Posterior cingulate gyrus (tissue), 11 donors: ENCODE measurements around the gene PLEKHA5.
"Not testable (repeated sequence)": the region's sequence is repeated elsewhere in the genome, so short reads cannot be mapped to it uniquely, and the experiment has no call there.

Experiments
- DNase-seq, 10 donors: peaks; one replicate each; pipeline versions ENCODE4 v3.0.0 to v3.0.0-alpha.2; 2020 to 2021; ENCODE audit warnings: mixed read lengths in 3 of 10
- intact Hi-C: fragments of 100-400 bp; cut with DNase I; formaldehyde crosslinking; loops from one replicate; pipeline ENCODE4 v1.15.1; 2023

Gene PLEKHA5

DNA sequence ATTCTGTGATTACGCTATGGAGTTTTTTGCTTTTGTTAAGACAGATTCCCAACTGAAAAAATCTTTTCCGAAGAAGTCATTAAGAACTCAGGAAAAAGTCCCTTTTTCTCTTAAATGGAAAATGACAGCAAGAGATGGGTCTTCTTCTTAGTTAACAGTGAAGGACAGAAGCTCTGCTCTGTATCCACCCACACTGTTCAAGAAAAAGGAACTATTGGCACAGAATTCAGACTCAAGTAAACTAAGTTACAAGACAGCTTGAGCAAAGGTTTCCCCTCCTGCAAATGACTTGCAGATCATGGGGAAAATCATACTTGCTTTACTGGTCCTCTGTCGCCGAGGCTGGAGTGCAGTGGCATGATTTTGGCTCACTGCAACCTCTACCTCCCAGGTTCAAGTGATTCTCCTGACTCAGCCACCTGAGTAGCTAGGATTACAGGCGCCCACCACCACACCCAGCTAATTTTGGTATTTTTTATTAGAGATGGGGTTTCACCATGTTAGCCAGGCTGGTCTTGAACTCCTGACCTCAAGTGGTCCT lies 172.6 kb downstream of the PLEKHA5 start:
- intact Hi-C loops, result no loop called here
- DNase-seq, result no peak

DNA sequence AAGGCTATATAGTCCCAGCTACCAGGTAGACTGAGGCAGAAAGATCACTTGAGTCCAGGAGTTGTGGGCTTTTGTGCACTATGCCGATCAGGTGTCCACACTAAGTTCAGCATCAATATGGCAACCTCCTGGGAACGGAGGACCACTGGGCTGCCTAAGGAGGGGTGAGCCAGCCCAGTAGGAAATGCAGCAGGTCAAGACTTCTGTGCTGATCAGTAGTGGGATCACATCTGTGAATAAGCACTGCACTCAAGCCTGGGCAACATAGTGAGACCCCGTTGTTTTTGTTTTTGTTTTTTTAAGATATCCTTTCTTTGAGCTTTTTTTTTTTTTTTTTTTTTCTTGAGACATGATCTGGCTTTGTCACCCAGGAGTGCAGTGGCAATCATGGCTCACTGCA lies 174.0 kb downstream of the PLEKHA5 start:
- intact Hi-C loops, result no loop called here
- no peak for DNase-seq

DNA sequence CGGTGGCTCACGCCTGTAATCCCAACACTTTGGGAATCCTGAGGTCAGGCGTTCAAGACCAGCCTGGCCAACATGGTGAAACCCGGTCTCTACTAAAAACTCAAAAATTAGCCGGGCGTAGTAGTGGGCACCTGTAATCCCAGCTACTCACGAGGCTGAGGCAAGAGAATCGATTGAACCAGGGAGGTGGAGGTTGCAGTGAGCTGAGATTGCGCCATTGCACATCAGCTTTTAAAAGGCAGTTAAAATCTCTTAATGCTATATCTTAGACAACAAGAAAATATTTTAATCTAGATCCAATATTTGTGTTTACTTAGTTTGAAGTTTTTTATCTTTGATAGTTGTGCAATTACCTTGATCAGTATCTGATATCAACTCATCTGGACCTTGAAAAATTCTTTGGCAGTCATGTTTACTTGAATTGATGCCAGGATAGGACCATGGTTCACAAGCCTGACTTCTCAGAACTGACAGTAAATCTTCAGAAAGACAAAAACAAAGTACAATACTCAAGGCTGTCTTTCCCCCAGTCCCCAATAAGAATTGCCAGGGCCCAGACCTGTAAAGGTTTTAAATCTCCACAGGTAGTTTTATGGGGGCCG lies 174.7 kb downstream of the PLEKHA5 start:
- intact Hi-C loops, result no loop called here
- no peak for DNase-seq

DNA sequence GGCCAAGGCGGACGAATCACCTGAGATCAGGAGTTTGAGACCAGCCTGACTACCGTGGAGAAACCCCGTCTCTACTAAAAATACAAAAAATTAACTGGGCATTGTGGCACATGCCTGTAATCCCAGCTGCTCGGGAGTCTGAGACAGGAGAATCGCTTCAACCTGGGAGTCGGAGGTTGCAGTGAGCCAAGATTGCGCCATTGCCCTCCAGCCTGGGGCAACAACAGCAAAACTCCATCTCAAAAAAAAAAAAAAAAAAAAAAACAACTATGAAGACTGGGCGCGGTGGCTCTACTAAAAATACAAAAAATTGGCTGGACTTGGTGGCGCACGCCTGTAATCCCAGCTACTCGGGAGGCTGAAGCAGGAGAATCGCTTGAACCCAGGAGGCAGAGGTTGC lies 176.1 kb downstream of the PLEKHA5 start:
- intact Hi-C loops, DNase-seq: not testable (repeated sequence)

DNA sequence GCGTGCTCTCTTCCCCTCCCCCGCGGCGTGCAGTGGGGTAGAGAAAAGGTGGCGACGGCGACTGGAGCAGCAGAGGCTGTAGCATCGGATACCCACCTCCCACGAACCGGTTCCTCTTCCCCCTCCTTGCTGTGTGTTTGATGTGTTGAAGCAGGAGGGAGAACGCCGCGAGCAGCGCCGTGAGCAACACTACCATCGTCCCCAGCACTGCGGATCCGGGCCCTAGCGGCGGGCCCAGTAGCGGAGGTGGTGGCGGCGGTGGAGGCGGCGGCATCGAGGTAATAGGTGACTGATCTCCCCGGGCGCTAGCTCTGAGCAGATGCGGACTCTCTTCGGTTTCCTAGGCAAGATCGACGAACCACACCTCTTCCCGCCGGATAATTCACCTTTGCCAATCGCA lies 176.8 kb downstream of the PLEKHA5 start:
- intact Hi-C loops, result no loop called here
- peak in 1 of 10 donors; percentile 61 for DNase-seq

DNA sequence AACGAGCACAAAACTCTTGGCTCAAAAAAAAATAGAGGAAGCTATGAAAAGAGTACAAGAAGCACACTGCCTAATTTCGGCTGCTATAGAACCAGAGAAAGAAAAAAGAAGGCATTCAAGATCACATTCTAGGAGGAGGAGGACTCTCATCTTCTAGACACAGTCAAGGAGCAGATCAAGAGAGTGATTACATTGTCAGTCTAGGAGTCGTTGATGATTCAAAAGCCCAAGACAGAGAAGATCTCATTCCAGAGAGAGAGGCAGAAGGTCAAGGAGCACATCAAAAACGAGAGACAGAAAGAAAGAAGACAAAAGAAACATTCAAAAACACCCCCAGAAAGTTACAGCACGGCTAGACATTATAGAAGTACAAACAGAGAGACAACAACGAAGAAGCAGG lies 177.9 kb downstream of the PLEKHA5 start:
- intact Hi-C loops, result no loop called here

DNA sequence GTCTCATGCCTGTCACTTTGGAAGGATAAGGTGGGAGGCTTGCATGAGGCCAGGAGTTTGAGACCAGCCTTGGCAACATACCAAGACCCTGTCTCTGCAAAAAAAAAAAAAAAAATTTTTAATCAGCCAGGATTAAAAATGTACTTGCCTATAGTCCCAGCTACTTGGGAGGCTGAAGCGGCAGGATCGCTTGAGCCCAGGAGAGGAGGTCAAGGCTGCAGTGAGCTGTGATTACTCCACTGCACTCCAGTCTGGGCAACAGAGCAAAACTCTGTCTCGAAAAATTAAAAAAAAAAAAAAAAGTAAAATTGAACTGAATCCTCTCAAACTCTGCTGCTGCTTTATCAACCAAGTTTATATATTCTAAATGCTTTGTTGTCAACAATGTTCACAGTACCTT lies 181.6 kb downstream of the PLEKHA5 start:
- no peak for DNase-seq

More for the DNA sequence above, 177.9 kb downstream of the PLEKHA5 start:
- no peak for DNase-seq

DNA sequence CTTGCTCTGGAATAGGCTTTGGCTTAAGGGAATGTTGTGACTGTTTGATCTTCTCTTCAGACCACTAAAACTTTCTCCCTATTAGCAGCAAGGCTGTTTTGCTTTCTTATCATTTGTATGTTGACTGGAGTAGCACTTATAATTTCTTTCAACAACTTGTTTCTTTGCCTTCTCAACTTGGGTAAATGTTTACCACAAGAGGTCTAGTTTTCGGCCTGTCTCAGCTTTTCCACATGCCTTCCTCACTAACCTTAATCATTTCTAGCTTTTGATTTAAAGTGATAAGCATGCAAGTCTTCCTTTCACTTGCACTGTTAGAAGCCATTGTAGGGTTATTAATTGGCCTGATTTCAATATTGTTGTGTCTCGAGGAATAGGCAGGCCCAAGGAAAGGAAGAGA lies 183.1 kb downstream of the PLEKHA5 start:
- intact Hi-C loops, result no loop called here

More for the DNA sequence above, 181.6 kb downstream of the PLEKHA5 start:
- intact Hi-C loops, result no loop called here

DNA sequence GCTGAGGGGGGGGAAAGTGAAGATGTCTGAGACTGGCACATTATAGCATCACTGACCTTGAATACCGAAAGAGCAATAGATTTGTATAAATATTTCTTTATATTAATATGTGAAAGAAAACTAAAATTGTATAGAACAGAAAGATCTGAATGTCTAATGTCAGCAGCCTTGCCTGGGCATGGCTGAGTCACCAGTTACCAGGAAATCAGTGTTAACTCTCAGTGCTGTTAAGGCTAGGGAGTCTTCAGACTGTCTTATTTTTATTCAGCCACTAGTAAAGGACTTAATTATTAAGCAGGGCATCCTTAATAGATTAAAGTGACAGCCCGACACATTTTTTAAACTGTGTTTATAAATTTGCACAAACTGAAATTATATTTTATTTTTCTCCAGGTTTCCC lies 186.9 kb downstream of the PLEKHA5 start:
- DNase-seq, result no peak
- intact Hi-C loops, result no loop called here

More for the DNA sequence above, 183.1 kb downstream of the PLEKHA5 start:
- DNase-seq, result no peak

DNA sequence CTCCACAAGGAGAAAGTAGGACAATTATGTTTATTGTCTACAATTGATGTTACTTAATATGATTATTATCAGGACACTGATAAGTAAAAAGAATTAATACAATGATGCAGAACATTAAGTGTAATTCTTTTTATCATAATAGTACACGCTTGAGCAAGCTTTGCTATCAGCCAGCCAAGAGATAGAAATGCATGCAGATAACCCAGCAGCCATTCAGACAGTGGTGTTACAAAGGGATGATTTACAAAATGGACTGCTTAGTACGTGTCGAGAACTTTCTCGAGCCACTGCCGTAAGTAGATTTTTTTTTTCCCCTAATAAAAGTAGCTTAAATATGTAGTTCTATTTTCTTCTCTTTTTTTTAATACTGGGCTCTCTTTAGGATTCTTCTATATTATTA lies 192.8 kb downstream of the PLEKHA5 start:
- intact Hi-C loops, result no loop called here
- DNase-seq, result no peak

DNA sequence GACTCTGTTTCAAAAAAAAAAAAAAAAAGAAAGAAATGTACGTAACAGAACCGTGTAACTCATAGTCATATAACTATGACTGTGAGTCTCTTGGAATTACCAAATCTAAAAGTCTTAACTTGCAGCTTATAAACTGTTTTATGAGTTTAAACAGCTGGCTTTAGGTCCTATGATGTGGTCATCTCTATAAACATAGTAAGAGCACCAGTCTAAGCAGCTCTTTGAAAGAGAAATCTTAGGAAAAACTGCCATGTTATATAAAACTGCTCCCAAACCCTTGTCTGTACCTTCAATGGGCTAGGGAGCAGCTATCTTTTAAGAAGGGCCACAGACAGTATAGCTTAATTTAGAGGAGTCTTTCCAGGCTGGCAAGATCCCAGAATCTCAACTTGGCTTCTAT lies 194.3 kb downstream of the PLEKHA5 start:
- intact Hi-C loops, result no loop called here
- DNase-seq, result no peak

DNA sequence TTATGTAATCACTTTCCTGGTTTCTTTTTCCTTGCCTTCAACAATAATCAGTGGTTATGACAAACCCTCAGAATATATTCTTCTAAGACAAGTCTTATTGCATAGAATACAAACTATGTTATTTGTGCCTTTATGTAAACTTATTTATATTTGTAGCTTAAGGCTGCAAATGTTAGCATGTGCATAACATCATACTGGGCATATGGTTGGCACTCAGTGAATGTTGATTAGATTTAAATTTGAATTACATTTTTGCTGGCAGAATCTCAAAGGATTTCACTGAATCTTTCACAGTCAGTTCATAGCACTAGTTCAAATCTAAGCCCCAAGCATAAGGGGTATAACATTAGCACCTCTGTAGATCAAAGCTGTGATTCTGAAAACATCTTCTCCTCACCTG lies 196.6 kb downstream of the PLEKHA5 start:
- DNase-seq, result no peak
- intact Hi-C loops, result no loop called here

DNA sequence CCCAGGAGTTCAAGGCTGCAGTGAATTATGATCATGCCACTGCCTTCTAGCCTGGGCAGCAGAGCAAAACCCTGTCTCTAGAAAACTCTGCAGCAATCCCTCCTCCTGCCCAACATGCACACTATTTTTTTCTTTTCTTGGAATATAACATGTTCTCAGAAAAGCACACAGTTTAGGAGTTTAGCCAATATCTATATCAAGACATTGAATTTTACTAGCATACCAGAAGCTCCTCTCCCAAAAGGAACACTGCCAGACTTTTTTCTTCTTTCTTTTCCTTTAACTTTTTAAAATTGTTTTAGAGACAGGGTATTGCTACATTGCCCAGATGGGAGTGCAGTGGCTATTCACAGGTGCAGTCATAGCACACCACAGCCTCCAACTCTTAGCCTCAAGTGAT lies 202.7 kb downstream of the PLEKHA5 start:
- intact Hi-C loops, result no loop called here
- no peak for DNase-seq

DNA sequence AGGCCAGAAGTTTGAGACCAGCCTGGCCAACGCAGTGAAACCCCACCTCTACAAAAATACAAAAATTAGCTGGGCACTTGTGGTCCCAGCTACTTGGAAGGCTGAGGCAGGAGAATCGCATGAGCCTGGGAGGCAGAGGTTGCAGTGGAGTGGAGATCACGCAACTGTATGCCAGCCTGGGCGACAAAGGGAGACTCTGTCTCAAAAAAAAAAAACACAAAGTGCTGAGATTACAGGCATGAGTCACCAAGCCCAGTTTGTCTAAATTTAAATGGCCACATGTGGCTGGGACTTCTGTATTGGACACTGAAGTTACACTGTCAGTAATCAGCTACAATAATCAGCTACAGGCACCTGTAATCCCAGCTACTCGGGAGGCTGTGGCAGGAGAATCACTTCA lies 208.9 kb downstream of the PLEKHA5 start:
- no peak for DNase-seq
- intact Hi-C loops, result no loop called here

DNA sequence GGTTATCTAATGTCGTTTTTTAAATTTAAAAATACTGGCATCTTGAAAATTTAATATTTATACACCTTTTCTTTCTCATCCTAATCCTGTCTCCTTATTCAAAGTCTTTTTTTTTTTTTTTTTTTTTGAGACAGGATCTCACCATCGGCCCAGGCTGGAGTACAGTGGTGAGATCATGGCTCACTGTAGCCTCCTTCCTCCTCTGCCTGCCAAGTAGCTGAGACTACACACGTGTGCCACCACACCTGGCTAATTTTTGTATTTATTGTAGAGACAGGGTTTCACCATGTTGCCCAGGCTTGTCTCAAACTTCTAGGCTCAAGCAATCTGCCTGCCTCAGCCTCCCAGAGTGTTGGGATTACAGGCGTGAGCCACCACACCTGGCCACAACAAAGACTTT lies 221.3 kb downstream of the PLEKHA5 start:
- DNase-seq, intact Hi-C loops: not testable (repeated sequence)

DNA sequence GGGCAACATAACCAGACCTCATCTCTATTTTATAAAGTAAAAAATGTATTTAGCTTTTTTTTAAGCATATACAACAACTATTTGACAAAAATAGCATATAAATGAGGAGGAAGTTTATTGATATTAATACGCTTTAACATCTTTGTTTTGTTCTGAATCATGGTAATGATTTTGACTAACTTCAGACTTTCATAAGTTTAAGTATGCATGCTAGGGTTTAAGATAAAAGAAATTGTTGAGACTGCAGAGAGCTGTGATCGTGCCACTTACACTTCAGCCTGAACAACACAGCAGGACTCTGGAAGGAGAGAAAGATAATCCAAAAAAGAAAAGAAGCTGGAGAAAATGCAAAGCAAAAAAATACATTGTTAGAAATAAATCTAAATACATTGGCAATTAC lies 221.8 kb downstream of the PLEKHA5 start:
- no peak for DNase-seq
- intact Hi-C loops, result no loop called here

DNA sequence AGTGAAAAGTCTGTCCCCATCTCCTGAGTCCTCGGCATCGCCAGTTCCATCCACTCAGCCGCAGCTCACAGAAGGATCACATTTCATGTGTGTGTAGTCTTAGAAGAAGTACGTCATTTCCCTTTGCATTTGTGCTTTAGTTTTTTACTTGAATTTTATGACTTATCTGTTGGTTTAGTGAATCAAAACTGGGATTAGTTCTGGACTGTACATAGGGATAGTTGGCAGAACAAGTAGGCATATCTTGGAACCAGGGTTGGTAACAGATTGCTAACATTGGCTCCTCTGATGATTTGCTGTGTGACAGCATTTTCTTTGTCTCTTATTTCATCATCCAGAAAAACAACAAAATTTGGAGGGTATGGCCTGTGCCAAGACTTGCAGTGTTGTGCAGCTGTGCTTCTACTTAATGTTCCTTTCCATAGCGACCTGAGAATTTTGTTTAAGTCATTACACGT lies 240.2 kb downstream of the PLEKHA5 start:
- DNase-seq, result no peak
- intact Hi-C loops, result no loop called here

DNA sequence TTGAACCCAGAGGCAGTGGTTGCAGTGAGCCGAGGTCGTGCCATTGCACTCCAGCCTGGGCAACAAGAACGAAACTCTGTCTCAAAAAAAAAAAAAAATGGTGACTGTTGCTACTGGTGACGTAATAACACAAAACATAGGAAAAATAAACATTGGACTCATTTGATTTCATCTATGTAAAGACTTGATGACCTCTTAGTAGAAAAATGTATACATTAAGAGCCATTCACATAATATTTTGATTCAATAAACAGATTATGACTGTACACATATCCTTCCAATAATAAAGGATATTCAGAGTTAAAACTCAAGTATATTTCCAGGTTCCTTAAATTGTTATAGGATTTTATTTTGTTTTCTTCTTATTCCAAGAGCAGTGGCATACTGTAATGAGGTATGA lies 244.1 kb downstream of the PLEKHA5 start:
- intact Hi-C loops, result no loop called here

DNA sequence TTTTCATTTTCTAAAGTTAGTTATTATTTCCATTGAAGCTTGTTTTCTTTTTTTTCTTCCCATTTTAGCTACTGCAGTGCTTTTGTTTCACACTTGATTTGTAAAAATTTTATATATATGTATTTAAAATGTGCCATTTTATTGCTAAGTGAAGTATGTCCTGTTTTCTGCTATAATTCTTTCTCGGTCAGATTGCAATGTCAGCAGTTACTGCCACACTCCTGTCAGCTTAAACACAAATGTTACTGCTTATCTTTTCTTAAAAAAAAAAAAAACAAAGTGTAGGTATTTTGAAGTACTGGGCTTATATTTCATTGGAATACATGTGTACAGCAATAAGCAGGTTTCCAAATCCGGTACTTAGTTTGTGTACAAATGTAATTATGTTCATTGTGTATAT lies 246.4 kb downstream of the PLEKHA5 start:
- intact Hi-C loops, result no loop called here
- no peak for DNase-seq

More for the DNA sequence above, 244.1 kb downstream of the PLEKHA5 start:
- DNase-seq, result no peak

DNA sequence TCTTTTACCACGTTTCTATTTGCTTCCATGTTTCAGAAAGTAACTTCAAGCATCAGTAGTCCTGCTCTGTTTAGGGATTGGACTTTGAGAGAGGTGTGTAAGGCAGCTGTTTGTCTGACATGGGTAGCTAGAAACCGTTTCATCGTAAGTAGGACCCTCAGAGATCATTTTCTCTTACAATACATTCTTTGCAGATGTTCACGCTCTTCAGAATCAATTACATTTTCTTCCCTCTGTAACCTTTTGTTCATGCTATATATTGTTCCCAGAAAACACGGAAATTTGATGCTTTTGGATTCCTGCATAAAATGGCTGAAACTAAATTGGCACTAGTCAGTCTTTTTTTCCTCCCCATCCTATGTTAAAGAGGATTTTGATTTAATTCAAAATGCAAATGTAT lies 247.2 kb downstream of the PLEKHA5 start:
- no peak for DNase-seq
- intact Hi-C loops, result no loop called here

DNA sequence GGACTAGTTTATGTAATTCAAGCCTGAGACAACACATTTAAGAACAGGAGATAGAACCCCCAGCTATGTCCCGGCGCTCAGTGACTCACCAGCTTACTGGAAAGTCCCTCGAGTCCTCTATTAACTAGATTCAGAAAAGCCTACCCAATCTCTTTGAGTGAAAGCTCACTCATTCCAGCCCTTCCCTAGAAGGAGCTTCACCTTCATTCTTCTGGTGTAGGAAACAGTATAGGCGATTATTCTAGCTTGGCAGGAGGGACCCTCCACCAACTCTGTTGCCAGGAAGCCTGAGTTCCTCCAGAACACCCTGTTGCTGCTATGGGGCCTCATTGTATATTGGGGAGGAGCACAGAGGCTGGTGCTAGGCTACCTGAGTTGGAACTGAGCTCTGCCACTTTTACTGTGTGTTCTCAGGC lies 252.6 kb downstream of the PLEKHA5 start:
- intact Hi-C loops, result no loop called here

DNA sequence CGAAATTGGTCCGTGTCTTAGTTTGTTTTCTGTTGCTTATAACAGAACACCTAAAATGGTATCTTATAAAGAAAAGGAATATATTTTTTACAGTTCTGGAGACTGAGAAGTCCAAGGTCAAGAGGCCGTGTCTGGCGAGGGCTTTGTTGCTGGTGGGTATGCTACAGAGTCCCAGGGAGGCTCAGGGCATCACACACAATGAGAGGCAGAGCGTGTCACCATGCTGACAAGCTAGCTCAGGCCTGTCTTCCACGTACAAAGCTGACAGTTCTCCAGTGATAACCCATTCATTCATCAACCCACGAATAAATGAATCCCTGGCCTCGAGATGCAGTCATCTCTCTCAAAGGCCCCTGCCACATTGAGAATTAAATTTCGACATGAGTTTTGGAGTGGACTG lies 253.0 kb downstream of the PLEKHA5 start:
- DNase-seq, result peak in 1 of 10 donors; percentile 20
- intact Hi-C loops, result no loop called here

More for the DNA sequence above, 252.6 kb downstream of the PLEKHA5 start:
- no peak for DNase-seq

DNA sequence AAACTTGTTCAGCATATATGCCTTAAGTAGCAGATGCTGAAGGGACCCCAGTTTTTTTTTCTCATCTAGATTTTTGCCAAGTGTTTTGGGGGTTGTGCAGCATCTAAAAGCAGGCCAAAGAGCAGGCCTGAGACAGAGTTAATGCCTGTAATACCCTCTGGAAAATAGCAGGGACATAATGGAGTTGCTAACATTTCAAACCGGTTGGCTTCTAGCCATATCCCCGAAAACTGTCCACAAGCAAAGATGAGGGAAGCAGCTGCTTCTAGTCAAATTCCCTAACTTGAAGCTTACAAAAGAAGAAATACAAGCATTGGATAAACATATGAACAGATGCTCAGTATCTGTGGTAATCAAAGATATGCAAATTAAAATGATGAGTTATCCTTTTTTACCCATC lies 257.6 kb downstream of the PLEKHA5 start:
- no peak for DNase-seq
- intact Hi-C loops, result no loop called here
